Left cardiac atrium (tissue), 4 donors: Measurements from ENCODE around the gene SPECC1. TPM values are rescaled to one million over a fixed set of nuclear protein-coding genes. Genes with fewer than 3 reads are reported as not detected.
"Not testable (repeated sequence)": the region's sequence is repeated elsewhere in the genome, so short reads cannot be mapped to it uniquely, and the experiment has no call there.

Source experiments
- ATAC-seq, 2 donors: fragments of 200-7000 bp; cut with Tn5 transposase; one replicate each; pipeline ENCODE4 v1.9.1; 2020; ENCODE audit warnings: mild to moderate bottlenecking in 2 of 2, moderate library complexity in 2 of 2
- DNase-seq: peaks from one replicate; pipeline ENCODE4 v3.0.0-alpha.2; 2020
- intact Hi-C, 2 donors: fragments of 100-400 bp; cut with DNase I; formaldehyde crosslinking; loops; one replicate each; pipeline versions ENCODE4 v1.14.1 to v1.15.1; 2022 to 2023
- total RNA-seq, 2 donors: library from RNA; stranded (reverse); fragmentation: NEBNext Ultra II Directional; extraction: Animal tissue kit (Norgen Biotek cat#: 25700); gene quantifications; one replicate each; pipeline ENCODE4 v1.2.1, GENCODE V29; 2021
- donor health status: DM: no; HTN: yes; CAD: no.
- donor health status: DM: no; HTN: yes; CAD: no; lungs with severe emphysema.
- donor health status: DM: yes; HTN: yes; CAD: no.
- donor health status: Dilated cardiomyopathy.

SPECC1 gene
- total RNA-seq, 2 donors from 2014 or later = 12.6 to 14.2 TPM

DNA sequence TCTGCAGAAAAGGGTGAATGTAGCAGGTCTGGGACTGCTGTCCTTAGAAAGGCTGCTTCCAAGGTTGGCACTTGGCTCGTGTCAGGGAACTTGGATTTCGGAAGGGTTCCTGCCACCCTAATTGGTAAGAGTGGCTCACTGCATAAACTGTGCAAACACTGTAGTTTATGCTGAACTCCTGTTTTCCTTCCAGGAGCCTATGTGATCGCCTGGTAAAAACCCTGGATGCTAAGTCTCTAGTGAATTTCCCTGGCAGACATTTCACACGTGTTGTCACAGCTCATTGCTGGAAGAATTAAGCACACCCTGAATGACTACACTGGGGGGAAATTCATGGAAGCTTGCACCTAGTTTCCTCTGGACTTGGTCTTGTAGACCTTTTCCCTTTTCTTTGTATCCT, 140.1 kb downstream of the SPECC1 start:
- DNase-seq (no peak), ATAC-seq (no peak)
- intact Hi-C loops = no loop called here

DNA sequence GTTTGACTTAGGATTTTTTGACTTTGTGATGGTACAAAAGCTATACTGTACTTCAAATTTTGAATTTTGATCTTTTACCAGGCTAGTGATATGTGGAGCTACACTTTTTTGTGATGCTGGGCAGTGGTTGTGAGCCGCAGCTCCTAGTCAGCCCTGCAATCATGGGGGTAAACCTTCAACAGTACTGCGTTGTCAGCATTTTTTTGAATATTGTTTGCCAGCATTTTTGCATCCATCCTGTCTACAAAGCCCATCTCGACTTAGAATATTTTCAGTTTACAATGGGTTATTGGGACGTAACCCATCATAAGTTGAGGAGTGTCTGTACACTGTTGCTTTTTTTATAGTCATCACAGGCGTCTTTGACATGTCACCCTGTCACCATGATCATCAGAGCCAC, 142.0 kb downstream of the SPECC1 start:
- intact Hi-C loops = no loop called here
- DNase-seq = no peak

DNA sequence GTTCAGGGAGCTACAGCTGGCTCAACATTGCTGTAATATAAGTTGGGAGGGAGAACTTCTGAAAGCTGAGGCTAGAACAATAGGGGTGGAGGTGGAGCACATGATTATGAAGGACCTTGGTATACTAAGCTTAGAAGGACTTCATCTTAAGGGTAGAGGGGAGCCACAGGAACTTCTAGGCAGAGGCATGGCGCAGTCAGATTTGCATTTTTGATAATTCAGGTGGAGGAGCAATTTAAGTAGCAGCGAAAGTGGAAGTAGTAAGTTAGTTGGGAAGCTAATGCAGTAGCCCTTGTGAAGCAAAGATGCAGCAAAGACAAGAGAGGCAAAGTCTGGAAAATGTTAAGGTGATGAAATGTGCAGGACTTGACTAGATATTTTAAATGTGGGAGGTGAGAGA, 144.1 kb downstream of the SPECC1 start:
- intact Hi-C loops = no loop called here
- no peak for DNase-seq
- no peak for ATAC-seq

More for the DNA sequence above, 142.0 kb downstream of the SPECC1 start:
- no peak for ATAC-seq

- ATAC-seq = no peak
- no peak for DNase-seq
- intact Hi-C loops = no loop called here
These were observed 145.3 kb downstream of the SPECC1 start for GRCh38 chr17:20154286-20155000.

DNA sequence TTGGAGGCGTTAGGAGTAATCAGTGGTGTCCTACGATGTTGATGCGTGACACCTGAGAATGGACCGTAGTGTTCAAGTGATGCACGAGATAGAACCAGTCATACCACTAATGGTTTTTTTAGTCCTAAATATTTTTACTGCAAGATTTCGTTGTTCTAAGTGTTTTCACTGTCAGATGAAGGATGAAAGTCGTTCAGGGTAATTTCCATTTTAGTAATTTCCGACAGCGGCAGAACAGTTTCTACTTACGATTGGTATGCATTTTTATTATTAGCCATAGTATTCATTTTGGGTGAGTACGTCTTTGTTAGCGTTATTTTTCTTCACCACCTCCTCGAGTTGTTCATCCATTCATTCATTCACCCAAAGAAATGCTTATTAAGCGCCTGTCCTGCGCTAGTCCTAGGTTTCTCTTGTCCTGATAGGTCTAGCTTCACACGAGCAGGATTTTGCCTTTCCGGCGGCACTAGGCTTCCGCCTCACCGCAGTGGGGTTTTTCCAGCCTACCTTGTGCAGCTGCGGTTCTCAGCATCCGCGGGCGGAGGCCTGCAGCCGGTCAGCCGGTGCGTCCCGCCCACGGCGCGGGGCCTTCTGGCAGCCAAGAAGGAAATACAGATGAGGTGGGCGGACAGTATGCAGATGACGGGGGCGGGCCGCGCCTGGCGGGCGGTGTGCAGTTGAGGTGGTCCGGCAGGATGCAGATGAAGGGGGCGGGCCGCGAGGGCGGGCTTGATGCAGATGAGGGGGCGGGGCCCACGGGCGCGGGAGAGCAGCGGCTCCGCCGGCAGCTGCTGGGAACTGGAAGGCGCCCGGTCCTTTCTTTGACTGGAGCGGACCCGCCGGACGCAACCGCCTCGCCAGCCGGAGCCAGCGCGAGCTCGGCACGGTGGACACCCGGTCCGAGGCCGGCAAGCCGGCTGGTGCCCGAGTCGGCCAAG, 146.4 kb downstream of the SPECC1 start:
- intact Hi-C loops = no loop called here
- ATAC-seq (peak; percentile 98 to 100), DNase-seq (peak; percentile 98)

DNA sequence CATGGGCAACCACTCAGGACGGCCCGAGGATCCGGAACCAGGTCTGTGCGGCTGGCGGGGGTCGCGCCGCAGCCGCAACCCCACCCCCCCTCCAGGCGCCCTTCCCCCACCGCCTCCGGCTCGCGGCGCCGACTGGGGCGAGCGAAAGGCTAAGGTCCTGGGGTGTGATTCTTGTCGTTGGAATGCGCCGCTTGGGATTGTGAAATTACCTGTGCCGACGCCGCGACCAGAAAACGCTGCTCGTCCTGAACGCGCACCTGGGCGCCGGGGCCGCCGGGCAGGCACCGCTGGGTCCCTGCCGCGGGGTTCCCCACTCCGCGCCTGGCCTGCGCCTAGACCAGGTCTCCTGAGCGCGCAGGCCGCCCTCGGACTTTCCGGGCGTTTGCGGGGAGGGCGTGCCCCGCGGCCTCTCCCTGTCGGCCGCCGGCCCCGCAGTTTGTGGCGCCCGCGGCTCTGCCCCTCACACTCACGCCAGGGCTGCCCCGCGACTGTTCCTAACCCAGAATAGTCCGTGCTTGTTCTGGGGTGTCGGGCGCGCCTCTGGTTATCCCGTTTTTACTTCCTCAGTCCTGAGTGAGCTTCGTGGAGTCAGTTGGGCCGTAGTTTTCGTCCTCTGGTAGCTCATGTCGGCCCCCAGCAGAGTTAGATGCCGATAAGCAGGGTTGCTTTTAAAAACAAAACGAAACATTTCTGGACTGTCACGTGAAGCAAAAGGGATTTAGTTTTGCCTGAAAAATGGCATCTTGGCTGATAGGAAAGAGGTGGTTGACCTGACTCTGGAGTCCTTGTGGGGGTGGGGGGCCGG, 147.2 kb downstream of the SPECC1 start:
- DNase-seq = peak; percentile 33
- ATAC-seq = peak; percentile 35 to 64
- intact Hi-C loops = no loop called here

DNA sequence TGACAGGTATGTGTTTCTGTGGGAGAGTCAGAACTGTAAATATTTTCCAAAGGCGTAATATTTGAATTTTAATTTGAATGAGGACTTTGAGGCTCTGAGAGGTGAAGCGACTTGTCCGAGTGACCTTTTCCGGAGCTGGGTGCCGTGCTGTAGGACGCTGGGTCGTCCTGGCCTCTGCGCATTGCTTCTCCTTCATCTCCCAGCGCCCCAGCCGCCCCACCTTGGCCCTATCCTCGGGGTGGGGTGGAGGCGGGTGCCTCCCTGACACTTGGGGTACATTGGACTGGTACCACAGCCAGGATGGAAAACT, 147.8 kb downstream of the SPECC1 start:
- intact Hi-C loops = no loop called here
- ATAC-seq (no peak), DNase-seq (no peak)

- intact Hi-C loops = no loop called here
- no peak for ATAC-seq
- DNase-seq = no peak
These were observed 149.4 kb downstream of the SPECC1 start for GRCh38 chr17:20158580-20158979.

GRCh38 chr17:20159406-20160069, 150.4 kb downstream of the SPECC1 start:
- no peak for ATAC-seq
- intact Hi-C loops = no loop called here
- DNase-seq = no peak

DNA sequence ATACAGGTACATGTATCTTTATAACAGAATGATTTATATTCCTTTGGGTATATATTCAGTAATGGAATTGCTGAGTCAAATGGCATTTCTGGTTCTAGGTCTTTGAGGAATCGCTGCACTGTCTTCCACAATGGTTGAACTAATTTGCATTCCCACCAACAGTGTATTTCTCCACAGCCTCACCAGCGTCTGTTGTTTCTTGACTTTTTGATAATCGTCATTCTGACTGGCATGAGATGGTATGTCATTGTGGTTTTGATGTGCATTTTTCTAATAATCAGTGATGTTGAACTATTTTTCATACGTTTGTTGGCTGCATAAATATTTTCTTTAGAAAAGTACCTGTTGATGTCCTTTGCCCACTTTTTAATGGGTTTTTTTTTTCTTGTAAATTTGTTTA, 156.4 kb downstream of the SPECC1 start:
- DNase-seq, ATAC-seq, intact Hi-C loops: not testable (repeated sequence)

DNA sequence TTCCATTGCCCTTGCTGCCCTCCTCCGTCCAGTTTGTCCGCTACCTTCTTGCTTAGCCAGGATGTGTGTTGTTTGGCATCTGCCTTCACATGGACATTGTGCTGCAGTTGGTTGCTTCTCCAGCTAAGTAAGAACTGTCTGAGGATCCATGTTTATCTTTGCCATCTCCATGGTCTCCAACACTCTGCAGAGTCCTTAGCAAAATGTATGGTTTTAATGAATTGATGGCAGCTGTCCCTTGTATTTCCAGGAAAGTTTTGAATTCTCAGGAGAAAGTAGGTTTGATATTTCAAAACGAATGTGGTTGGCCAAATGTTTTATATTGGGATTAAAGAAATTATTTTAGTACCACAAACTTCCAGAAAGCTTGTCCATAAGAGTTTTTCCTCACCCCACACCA, 160.9 kb downstream of the SPECC1 start:
- ATAC-seq (no peak), DNase-seq (no peak)
- intact Hi-C loops = no loop called here

DNA sequence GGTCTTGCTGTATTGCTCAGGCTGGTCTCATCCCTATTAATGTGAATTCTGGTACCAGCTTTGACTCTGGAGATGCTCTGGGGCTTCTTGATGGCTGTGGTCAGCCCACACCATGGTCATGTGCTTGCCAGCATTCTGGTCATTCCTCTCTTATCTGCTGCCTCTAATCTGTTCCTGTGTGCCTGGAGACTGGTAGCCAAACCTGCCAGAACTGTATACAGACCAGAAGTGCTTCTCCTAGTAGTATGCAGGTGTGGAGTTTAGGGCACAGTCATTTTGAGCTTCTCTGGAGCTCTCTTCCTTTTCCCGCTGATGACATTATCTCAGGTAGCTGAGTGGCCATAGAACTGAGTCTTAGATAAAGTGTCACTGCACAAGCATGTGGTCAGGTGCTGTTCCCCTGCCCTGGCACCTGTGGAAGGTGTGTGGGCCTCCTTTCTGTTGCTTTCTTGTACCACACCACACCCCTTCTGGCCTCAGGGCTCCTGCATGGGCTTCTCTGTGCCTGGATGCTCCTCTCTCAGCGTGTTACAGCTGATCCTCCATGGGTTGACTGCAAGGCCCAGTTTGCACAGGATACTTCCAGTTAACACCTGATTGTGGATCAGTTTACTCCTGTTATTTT, 162.7 kb downstream of the SPECC1 start:
- no peak for DNase-seq
- ATAC-seq = no peak
- intact Hi-C loops = no loop called here

- DNase-seq (no peak), ATAC-seq (peak in 1 of 2 donors; percentile 14)
- intact Hi-C loops = no loop called here
These were observed 163.2 kb downstream of the SPECC1 start for GRCh38 chr17:20172376-20172775.

- intact Hi-C loops = no loop called here
- ATAC-seq (no peak), DNase-seq (no peak)
These were observed 163.9 kb downstream of the SPECC1 start for GRCh38 chr17:20173091-20173490.

DNA sequence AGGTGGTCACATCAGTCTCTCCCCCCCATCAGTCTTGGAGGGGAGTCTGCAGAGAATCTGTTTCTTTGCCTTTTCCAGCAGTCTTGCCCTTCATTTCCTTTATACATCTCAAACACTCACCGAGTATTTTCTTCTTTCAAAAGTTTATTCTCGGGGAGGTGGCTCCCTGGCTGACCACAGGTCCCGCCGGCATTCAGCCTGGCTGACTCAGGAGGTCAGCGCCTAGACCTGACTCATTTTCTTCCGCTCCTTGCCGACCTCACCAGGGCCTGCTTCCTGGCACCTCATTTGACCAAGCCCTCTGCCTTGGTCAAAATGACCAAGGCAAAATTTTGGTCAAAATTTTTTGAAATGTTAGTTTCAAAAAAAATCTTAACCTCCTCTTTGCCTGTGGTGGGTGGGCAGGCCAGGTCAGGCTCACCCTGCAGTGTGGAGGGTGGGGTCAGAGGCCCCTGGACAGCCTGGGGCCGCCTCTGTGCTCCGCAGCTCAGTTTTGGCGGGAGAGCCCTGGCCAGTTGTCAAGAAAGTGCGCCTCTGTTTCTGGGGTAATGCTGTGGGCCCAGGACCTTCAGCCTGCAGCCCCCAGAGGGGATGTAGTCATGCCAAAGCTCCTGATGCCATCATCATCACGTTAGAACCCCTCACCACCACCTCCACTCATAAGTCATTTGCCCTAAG, 165.6 kb downstream of the SPECC1 start:
- DNase-seq (no peak), ATAC-seq (no peak)
- intact Hi-C loops = no loop called here

- ATAC-seq (no peak), DNase-seq (no peak)
- intact Hi-C loops = no loop called here
These were observed 169.9 kb downstream of the SPECC1 start for GRCh38 chr17:20179041-20179440.

GRCh38 chr17:20180661-20181060, 171.5 kb downstream of the SPECC1 start:
- intact Hi-C loops = no loop called here
- ATAC-seq = no peak
- DNase-seq = no peak

DNA sequence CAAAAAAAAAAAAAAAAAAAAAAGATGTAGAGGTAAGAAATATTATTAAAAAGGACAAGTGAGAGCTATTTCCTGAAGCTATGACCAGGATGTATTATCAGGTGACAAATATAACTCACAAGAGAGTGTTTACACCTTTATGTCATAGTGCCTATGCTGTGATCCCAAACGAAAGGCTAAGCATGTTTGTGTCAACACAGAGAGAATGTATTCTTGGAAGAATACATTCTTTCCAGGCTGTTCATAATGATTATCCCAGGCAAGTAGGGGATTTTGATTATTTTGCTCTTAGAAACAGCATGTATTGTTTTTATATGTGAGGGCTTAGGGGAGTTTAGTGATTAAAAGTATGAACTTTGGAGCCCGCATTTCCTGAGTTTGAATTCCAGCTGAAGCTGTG, 175.0 kb downstream of the SPECC1 start:
- intact Hi-C loops = no loop called here
- DNase-seq (no peak), ATAC-seq (no peak)
